Measurements from ENCODE around the gene MAPKAPK2. TPM values are rescaled to one million over a fixed set of nuclear protein-coding genes. Genes with fewer than 3 reads are reported as not detected.

The MAPKAPK2 gene
- total RNA-seq, 1 donor from 2014 or later: 200 TPM

DNA sequence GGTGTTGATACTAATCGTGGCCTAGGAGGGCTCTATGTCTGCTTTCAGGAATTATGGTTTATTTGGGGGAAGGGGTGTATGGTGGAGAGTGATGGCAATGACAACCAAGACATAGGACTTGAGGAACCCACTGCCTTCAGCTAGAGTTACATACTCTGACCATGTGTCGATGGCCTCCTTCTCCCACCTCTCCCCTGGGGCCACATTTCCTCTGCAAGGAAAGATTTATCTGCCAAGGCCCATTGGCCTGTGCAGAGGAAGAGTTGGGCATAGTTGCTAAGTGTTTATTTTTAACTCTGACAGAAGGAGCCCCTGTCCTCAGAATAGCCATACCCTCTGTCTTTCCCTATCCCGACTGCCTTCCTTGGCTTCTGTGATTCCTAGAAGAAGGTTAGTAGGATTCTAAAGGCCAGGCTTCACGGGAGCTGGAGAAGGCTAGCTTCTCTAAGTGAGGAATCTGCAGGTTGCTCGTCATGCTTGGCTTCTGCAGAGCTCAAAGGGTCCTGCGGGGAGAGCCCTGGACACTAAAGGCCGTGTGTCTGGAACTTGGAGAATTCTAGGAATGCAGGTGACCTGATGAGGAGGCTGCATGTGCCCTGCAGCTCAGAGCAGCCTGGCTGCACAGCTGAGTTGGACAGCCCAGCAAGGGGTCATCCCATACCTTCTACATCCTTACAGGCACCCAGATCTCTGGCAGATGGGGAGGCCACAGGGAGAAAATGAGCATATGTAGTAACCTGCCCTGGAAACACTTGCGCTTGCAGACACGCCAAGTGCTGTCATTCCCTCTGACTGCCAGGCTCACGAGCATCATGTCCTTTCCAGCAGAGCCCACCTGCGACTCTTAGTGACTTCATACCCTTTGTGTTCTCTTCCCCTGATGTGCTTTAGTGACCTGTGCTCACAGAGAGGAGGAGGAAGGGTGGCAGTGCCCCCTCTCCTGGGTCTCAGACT lies 9.7 kb downstream of the MAPKAPK2 start:
- DNase-seq (no peak), ATAC-seq (ENCODE audit: poor library complexity) (no peak)
- intact Hi-C loops (cut with DNase I): loop anchor here (5.0 kb wide), 1 partner anchor 37 kb away; no protein-coding TSS in a partner anchor

GRCh38 chr1:206695733-206696132 lies 11.0 kb downstream of the MAPKAPK2 start:
- no peak for DNase-seq
- intact Hi-C loops (cut with DNase I): no loop called here
- no peak for ATAC-seq (ENCODE audit: poor library complexity)

GRCh38 chr1:206696812-206697585 lies 12.3 kb downstream of the MAPKAPK2 start:
- DNase-seq: no peak
- intact Hi-C loops (cut with DNase I): no loop called here
- peak; percentile 43 for ATAC-seq (ENCODE audit: poor library complexity)

GRCh38 chr1:206698011-206698410 lies 13.3 kb downstream of the MAPKAPK2 start:
- ATAC-seq (ENCODE audit: poor library complexity) (no peak), DNase-seq (no peak)
- intact Hi-C loops (cut with DNase I): no loop called here

GRCh38 chr1:206699000-206699586 lies 14.4 kb downstream of the MAPKAPK2 start:
- DNase-seq: no peak
- intact Hi-C loops (cut with DNase I): no loop called here
- no peak for ATAC-seq (ENCODE audit: poor library complexity)

DNA sequence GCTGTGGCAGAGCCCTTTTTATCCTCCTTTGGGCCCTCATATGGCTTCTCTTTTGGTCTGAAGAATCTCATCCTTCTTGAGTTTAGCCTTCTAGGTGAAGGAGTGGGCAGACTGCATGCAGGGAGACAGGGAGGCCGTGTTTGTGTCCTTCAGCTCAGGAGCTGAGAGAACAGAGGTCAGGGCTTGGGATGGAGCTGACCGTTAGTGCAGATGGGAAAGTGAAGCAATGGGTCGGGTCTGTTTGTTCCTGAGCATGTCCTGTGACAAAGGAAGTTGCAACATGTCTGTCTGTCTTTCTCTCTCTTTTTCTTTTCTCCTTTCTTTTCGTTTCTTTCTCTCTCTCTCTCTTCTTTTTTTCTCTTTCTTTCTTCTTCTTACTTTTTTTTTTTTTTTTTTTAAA lies 14.9 kb downstream of the MAPKAPK2 start:
- DNase-seq (no peak), ATAC-seq (ENCODE audit: poor library complexity) (peak; percentile 49)
- intact Hi-C loops (cut with DNase I): no loop called here

DNA sequence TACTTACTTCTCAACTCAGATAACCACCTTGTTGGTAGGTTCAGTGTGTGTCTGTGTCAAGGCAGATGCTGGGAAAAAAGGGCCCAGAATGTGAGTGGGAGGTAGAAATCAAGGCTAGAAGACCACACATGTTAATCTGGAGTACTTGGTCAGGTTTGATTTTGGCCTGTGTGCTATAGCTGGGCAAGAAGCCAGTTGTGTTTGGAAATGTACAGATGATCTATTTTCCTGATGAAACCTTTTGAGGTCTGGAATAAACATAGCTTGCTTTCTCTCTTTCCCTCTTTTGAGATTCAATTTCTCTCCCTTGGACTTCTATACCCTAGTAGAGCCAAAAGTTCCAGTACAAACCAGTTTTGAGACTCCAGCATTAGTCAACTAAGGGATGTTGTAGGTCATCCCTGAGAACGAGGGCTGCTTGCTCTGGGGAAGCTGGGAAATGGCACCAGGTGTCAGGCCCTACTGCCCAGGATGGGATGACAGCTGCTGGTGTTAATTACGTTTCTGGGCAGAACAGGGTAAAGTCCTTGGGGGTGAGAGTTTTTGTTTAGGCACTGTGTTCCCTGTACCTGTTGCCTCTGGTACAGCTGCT lies 15.8 kb downstream of the MAPKAPK2 start:
- no peak for DNase-seq
- ATAC-seq (ENCODE audit: poor library complexity): no peak
- intact Hi-C loops (cut with DNase I): no loop called here

- no peak for ATAC-seq (ENCODE audit: poor library complexity)
These were observed 17.6 kb downstream of the MAPKAPK2 start for GRCh38 chr1:206702260-206702659.

GRCh38 chr1:206702803-206703202 lies 18.1 kb downstream of the MAPKAPK2 start:
- DNase-seq (no peak), ATAC-seq (ENCODE audit: poor library complexity) (no peak)
- intact Hi-C loops (cut with DNase I): no loop called here

More at GRCh38 chr1:206702260-206702659, 17.6 kb downstream of the MAPKAPK2 start:
- no peak for DNase-seq
- intact Hi-C loops (cut with DNase I): no loop called here

DNA sequence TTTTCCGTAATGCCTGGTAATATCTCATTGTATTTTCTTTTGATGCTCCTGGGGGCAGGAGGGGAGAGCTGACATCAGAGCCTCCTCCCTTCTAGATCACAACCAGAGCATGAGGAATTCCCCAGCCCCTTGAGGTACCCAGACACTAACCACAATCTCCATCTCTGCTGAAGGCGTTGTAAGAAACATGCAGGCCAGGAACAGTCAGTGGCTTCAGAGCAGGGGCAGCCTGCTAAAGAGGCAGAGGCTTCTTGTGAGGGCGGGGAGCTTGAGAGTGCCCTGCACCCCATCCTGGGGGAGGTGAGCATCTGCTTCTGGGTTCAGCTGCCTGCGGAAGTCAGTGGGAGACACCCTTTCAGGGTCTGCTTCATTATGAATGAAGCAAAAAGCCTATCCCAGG lies 19.0 kb downstream of the MAPKAPK2 start:
- intact Hi-C loops (cut with DNase I): no loop called here
- DNase-seq: no peak
- ATAC-seq (ENCODE audit: poor library complexity): no peak

- intact Hi-C loops (cut with DNase I): no loop called here
- ATAC-seq (ENCODE audit: poor library complexity) (no peak), DNase-seq (no peak)
These were observed 19.5 kb downstream of the MAPKAPK2 start for GRCh38 chr1:206704226-206704625.

GRCh38 chr1:206705191-206705590 lies 20.5 kb downstream of the MAPKAPK2 start:
- intact Hi-C loops (cut with DNase I): no loop called here
- ATAC-seq (ENCODE audit: poor library complexity) (peak; percentile 33), DNase-seq (peak; percentile 44)

GRCh38 chr1:206705726-206706297 lies 21.1 kb downstream of the MAPKAPK2 start:
- peak; percentile 6 for ATAC-seq (ENCODE audit: poor library complexity)
- peak; percentile 27 for DNase-seq
- intact Hi-C loops (cut with DNase I): no loop called here

DNA sequence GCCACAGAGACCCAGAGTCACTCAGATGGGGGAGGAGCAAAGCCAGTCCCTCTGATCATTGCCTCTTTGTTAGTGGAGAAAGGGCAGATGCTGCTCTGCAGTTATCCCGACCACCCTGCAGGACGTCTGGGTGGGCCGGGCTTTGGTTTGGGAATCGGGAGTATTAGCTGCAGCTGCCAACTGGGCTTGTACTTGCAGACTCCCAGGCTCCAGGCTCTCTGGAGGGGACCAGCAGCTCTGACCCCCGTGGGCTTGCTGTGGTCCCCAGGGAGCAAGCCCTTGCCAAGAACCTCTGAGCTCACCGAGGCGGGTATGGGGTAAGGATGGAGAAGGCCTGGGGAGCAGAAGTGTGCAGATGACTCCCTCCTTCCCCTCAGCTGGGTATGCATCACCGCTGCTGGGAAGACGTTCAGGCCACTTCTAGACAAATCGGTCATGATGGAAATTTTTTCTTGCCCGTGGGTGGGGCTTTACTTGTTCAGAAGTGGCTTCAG lies 21.6 kb downstream of the MAPKAPK2 start:
- DNase-seq (no peak), ATAC-seq (ENCODE audit: poor library complexity) (peak; percentile 4)
- intact Hi-C loops (cut with DNase I): no loop called here

- DNase-seq (no peak), ATAC-seq (ENCODE audit: poor library complexity) (no peak)
- intact Hi-C loops (cut with DNase I): no loop called here
These were observed 22.2 kb downstream of the MAPKAPK2 start for GRCh38 chr1:206706806-206707366.

- intact Hi-C loops (cut with DNase I): no loop called here
- ATAC-seq (ENCODE audit: poor library complexity) (peak; percentile 50), DNase-seq (peak; percentile 59)
These were observed 23.4 kb downstream of the MAPKAPK2 start for GRCh38 chr1:206708058-206708457.

DNA sequence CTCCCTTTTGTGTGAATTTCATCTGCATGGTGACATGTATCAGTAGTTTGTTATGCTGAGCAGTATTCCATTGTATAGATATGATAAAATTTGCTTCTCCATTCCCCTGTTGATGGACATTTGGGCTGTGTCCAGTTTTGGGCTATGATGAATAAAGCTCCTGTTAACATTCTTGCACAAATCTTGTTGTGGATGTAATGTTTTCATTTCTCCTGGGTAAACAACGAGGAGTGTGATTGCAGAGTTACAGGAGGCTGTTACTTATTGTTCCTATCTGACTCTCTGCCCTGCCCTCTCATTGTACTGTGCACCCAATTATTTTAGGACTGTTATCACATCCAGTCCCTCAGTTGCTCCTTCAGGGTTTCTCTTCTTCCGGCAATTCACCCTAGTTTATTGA lies 24.2 kb downstream of the MAPKAPK2 start:
- ATAC-seq (ENCODE audit: poor library complexity) (peak; percentile 40), DNase-seq (no peak)
- intact Hi-C loops (cut with DNase I): no loop called here

DNA sequence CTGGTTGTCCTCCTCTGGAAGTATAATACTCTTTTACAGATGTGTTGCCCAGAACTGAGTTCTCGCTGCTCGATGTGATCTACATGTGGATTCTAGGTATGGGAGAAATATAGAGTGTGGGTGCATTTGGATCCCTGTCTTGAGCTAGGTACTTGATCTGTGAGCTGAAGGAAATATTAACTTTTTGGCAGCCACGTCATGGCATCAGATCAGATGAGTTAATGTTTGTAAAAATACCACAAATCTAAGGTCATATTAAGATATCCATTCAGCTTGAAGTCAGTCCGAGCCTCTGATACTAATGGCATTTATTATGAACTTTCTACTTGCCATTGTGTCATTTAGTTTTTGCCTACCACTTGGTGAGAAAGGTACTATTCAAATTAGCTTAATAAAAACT lies 24.6 kb downstream of the MAPKAPK2 start:
- intact Hi-C loops (cut with DNase I): no loop called here
- ATAC-seq (ENCODE audit: poor library complexity): no peak
- DNase-seq: no peak
